Measurements from ENCODE around the gene CCT6B.

GRCh38 chr17:34913001-34913400 is 48.3 kb downstream of the CCT6B start:
- no peak for TF ChIP-seq POLR2A (IDR thresholded peaks at IDR 0.05)
- no peak for TF ChIP-seq CTCF (IDR thresholded peaks at IDR 0.05)

Measured in testis (tissue), 2 donors.